Breast epithelium (tissue), 3 donors: ENCODE results near the gene IL20.

Source experiments
- CTCF ChIP-seq, 3 donors: fragments of 450-650 bp; IDR thresholded peaks; one replicate each; pipeline ENCODE4 v1.5.1; 2016 to 2017; ENCODE audit warnings: antibody characterized with exemption in 3 of 3, mild to moderate bottlenecking in 3 of 3, moderate library complexity in 3 of 3
- POLR2A ChIP-seq: fragments of 450-650 bp; IDR thresholded peaks from one replicate; pipeline ENCODE4 v1.6.1; 2016; ENCODE audit warnings: antibody characterized with exemption, mild to moderate bottlenecking, moderate library complexity

GRCh38 chr1:206868264-206868663 is 2.8 kb downstream of the IL20 start:
- TF ChIP-seq POLR2A (no peak), CTCF (IDR thresholded peaks at IDR 0.05) (no peak)
